A549 (cell line): ENCODE data around the gene DNMT1. TPM values are rescaled to one million over a fixed set of nuclear protein-coding genes. Genes with fewer than 3 reads are reported as not detected.
A peak's percentile ranks its signal among the peaks of the same experiment; 100 is the strongest.

ENCODE experiments used
- ATAC-seq, 2 experiments: fragments of 200-7000 bp in 1 of 2; fragments of >200 bp in 1 of 2; cut with Nextera tagmentation in 1 of 2; cut with Tn5 transposase in 1 of 2; 3 replicates each; pipeline versions ENCODE4 v1.8.0 to v1.9.1; 2018 to 2020; ENCODE audit warnings: mild to moderate bottlenecking in 1 of 2, moderate library complexity in 1 of 2
- CTCF ChIA-PET: fragments of 300-600 bp; sonication (Branson Sonifier 250); formaldehyde crosslinking; extraction: SDS; loops from one replicate; lab custom pipeline; 2021; ENCODE audit warnings: antibody characterized with exemption, inconsistent platforms; lab: Yijun Ruan, JAX
- POLR2A ChIA-PET: fragments of 350-600 bp; formaldehyde crosslinking; extraction: SDS; loops from one replicate; lab custom pipeline; 2021; ENCODE audit warnings: antibody characterized with exemption, inconsistent platforms; lab: Yijun Ruan, JAX
- DNase-seq, 2 experiments: peaks; one replicate each; pipeline versions ENCODE4 v3.0.0 to v3.0.0-alpha.2; 2011 to 2016; ENCODE audit warnings: low read depth in 1 of 2, low spot score in 1 of 2
- FAIRE-seq: peaks from 2 replicates; lab custom pipeline; 2011; peaks lifted over from hg19 to GRCh38; lab: Jason Lieb, UNC
- H3K27ac ChIP-seq, 2 experiments: fragments of >200 bp; sonication (Bioruptor Twin); formaldehyde crosslinking; 3 replicates each; pipeline ENCODE4 v1.5.1; 2016 to 2017
- H3K4me1 ChIP-seq: fragments of >200 bp; sonication (Bioruptor Twin); formaldehyde crosslinking; 3 replicates; pipeline ENCODE4 v1.6.1; 2016
- H3K4me2 ChIP-seq: fragments of >200 bp; sonication (Bioruptor Twin); formaldehyde crosslinking; 3 replicates; pipeline ENCODE4 v1.6.1; 2016
- H3K4me3 ChIP-seq: fragments of >200 bp; sonication (Bioruptor Twin); formaldehyde crosslinking; 3 replicates; pipeline ENCODE4 v1.5.1; 2016
- H3K9me3 ChIP-seq: fragments of >200 bp; sonication (Bioruptor Twin); formaldehyde crosslinking; 3 replicates; pipeline ENCODE4 v1.6.1; 2016
- CBX2 ChIP-seq: fragments of 200-600 bp; sonication (generic); IDR thresholded peaks from 2 replicates; pipeline ENCODE4 v1.6.1; 2016; ENCODE audit warnings: low read depth, mild to moderate bottlenecking, borderline replicate concordance
- CBX8 ChIP-seq: fragments of 200-600 bp; sonication (generic); IDR thresholded peaks from 2 replicates; pipeline ENCODE4 v1.6.1; 2016
- CHD4 ChIP-seq: fragments of 200-600 bp; sonication (generic); IDR thresholded peaks from 2 replicates; pipeline ENCODE4 v1.6.1; 2016; ENCODE audit warnings: antibody characterized with exemption, mild to moderate bottlenecking, borderline replicate concordance
- EP300 ChIP-seq, 2 experiments: fragments of >200 bp; sonication (Bioruptor Twin); formaldehyde crosslinking; IDR thresholded peaks; 2 replicates in 1 of 2; 3 replicates in 1 of 2; pipeline ENCODE4 v1.6.1; 2016 to 2017
- FOXS1 ChIP-seq: fragments of 250-450 bp; sonication (Bioruptor Pico); IDR thresholded peaks from 2 replicates; pipeline ENCODE4 v1.5.0; 2020; ENCODE audit warnings: mild to moderate bottlenecking, moderate library complexity
- JUN ChIP-seq, 2 experiments: fragments of >200 bp; sonication (Bioruptor Twin); formaldehyde crosslinking; IDR thresholded peaks; 2 replicates in 1 of 2; 3 replicates in 1 of 2; pipeline ENCODE4 v1.6.1; 2016 to 2017
- JUNB ChIP-seq: fragments of >200 bp; sonication (Bioruptor Twin); formaldehyde crosslinking; IDR thresholded peaks from 2 replicates; pipeline ENCODE4 v1.6.1; 2016
- NPAS2 ChIP-seq: fragments of 250-450 bp; sonication (Bioruptor Pico); IDR thresholded peaks from 2 replicates; pipeline ENCODE4 v1.8.0; 2022; ENCODE audit warnings: mild to moderate bottlenecking, moderate library complexity, borderline replicate concordance
- NR3C1 ChIP-seq: fragments of >200 bp; sonication (Bioruptor Twin); formaldehyde crosslinking; IDR thresholded peaks from 3 replicates; pipeline ENCODE4 v1.6.1; 2017
- POLR2A ChIP-seq: IDR thresholded peaks from 2 replicates; pipeline ENCODE4 v1.6.1; 2012; ENCODE audit warnings: mild to moderate bottlenecking, low read length
- POLR2AphosphoS2 ChIP-seq: conservative IDR thresholded peaks from 2 replicates; pipeline ENCODE4 v1.6.1; 2012; ENCODE audit warnings: low read length, improper control_type of control experiment, inconsistent platforms
- RAD21 ChIP-seq, 2 experiments: fragments of >200 bp in 1 of 2; sonication (Bioruptor Twin) in 1 of 2; formaldehyde crosslinking in 1 of 2; IDR thresholded peaks in 1 of 2; conservative IDR thresholded peaks in 1 of 2; 2 replicates in 1 of 2; 3 replicates in 1 of 2; pipeline ENCODE4 v1.6.1; 2012 to 2018; ENCODE audit warnings: inconsistent platforms in 1 of 2
- SMC3 ChIP-seq: fragments of >200 bp; sonication (Bioruptor Twin); formaldehyde crosslinking; IDR thresholded peaks from 3 replicates; pipeline ENCODE4 v1.6.1; 2018; ENCODE audit warnings: inconsistent platforms
- TP53 ChIP-seq: fragments of 250-450 bp; sonication (Bioruptor Pico); IDR thresholded peaks from 2 replicates; pipeline ENCODE4 v1.5.0; 2021; ENCODE audit warnings: mild to moderate bottlenecking, moderate library complexity
- ZFP36 ChIP-seq: fragments of 450-650 bp; IDR thresholded peaks from 2 replicates; pipeline ENCODE4 v1.6.1; 2014; ENCODE audit warnings: borderline replicate concordance; ENCODE audit not compliant: partially characterized antibody
- WGBS: methylation state at CpG from one replicate; pipeline ENCODE4 v1.1.6; 2017; ENCODE audit errors: missing lambda C conversion rate; 5-methylcytosine and 5-hydroxymethylcytosine counted together
- polyA plus RNA-seq, 4 experiments: library from polyadenylated mRNA; depleted of rRNA in 3 of 4; stranded (reverse); fragments of >200 nt; fragmentation: RNase III in 1 of 4; extraction: RNeasy Plus Mini Kit Qiagen cat#74134 plus additional on column Dnase treatment in 1 of 4; gene quantifications; 2 replicates in 3 of 4; 3 replicates in 1 of 4; pipeline ENCODE4 v1.2.3, GENCODE V29; 2011 to 2017
- TF ChIP-seq, protein P1 (sequence below): fragments of 200-600 bp; sonication (generic); IDR thresholded peaks from 2 replicates; pipeline ENCODE4 v1.6.1; 2016; ENCODE audit warnings: antibody characterized with exemption, mild to moderate bottlenecking, moderate library complexity
- TF ChIP-seq, protein P2 (sequence below): fragments of 150-350 bp; IDR thresholded peaks from 2 replicates; pipeline ENCODE4 v1.6.1; 2014; ENCODE audit warnings: low read depth, mild to moderate bottlenecking, low read length

Gene DNMT1
- polyA plus RNA-seq, 2 of the 4 experiments (the other 2 are of a cell fraction): 85.2 to 86.2 TPM

DNA sequence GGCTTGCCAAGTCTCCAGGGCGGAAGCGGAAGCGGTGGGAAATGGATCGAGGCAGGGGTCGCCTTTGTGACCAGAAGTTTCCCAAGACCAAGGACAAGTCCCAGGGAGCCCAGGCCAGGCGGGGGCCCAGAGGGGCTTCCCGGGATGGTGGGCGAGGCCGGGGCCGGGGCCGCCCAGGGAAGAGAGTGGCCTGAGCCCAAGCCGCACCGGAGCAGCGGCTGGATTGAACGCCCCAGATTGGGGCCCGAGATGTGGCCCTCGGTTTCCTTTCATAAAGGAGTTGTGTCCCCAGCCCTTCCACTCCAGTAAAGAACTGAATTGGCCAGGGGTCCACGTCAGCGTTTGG is 83.8 kb downstream of the DNMT1 start (continued):
- TF ChIP-seq JUNB (no peak), JUN (IDR thresholded peaks at IDR 0.05) (no peak)

DNA sequence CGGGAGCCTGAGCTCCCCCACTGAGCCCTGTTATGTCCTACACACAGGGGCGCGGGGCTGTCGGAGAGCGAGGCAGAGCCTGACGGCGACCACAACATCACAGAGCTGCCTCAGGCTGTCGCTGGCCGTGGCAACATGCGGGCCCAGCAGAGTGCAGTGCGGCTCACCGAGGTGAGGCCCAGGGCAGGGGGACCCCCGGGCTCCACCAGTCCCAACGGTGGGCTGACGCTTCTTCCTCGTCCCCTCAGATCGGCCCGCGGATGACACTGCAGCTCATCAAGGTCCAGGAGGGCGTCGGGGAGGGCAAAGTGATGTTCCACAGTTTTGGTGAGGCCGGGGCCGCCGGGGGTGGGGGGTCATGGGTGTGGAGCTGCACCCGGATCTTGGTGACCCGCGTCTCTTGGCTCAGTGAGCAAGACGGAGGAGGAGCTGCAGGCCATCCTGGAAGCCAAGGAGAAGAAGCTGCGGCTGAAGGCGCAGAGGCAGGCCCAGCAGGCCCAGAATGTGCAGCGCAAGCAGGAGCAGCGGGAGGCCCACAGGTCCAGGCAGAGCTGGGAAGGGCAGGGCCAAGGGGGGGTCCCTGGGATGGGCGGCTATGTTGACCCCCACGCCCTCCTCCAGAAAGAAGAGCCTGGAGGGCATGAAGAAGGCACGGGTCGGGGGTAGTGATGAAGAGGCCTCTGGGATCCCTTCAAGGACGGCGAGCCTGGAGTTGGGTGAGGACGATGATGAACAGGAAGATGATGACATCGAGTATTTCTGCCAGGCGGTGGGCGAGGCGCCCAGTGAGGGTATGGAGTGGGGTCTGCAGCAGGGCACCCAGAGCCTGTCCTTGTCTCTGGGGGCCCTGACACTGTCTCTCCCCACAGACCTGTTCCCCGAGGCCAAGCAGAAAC is 84.4 kb downstream of the DNMT1 start:
- Histone ChIP-seq H3K9me3 (no peaks in the 10 kb centered on the region), H3K4me2 (no peak overlapping the region), H3K4me1 (peaks cover 33% of the 10 kb centered on the region; the same call in 2 of the 3 replicates), H3K4me3 (no peak overlapping the region), H3K27ac (no peak overlapping the region)
- CTCF ChIA-PET: interaction anchor here (1.5 to 3.9 kb wide), 3 partner anchors 10 to 179 kb away, joined by 4 to 20 read pairs (median 16); partner anchors contain the start of gene EIF3G
- ATAC-seq: no peak
- DNase-seq: no peak
- no peak for FAIRE-seq
- TF ChIP-seq SMC3 (no peak), POLR2A (no peak)
- TF ChIP-seq, protein P1, sequence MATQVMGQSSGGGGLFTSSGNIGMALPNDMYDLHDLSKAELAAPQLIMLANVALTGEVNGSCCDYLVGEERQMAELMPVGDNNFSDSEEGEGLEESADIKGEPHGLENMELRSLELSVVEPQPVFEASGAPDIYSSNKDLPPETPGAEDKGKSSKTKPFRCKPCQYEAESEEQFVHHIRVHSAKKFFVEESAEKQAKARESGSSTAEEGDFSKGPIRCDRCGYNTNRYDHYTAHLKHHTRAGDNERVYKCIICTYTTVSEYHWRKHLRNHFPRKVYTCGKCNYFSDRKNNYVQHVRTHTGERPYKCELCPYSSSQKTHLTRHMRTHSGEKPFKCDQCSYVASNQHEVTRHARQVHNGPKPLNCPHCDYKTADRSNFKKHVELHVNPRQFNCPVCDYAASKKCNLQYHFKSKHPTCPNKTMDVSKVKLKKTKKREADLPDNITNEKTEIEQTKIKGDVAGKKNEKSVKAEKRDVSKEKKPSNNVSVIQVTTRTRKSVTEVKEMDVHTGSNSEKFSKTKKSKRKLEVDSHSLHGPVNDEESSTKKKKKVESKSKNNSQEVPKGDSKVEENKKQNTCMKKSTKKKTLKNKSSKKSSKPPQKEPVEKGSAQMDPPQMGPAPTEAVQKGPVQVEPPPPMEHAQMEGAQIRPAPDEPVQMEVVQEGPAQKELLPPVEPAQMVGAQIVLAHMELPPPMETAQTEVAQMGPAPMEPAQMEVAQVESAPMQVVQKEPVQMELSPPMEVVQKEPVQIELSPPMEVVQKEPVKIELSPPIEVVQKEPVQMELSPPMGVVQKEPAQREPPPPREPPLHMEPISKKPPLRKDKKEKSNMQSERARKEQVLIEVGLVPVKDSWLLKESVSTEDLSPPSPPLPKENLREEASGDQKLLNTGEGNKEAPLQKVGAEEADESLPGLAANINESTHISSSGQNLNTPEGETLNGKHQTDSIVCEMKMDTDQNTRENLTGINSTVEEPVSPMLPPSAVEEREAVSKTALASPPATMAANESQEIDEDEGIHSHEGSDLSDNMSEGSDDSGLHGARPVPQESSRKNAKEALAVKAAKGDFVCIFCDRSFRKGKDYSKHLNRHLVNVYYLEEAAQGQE: no peak
- WGBS: 86% methylated on average over 17 of the region's 44 CpGs
- POLR2A ChIA-PET: no interaction called here

DNA sequence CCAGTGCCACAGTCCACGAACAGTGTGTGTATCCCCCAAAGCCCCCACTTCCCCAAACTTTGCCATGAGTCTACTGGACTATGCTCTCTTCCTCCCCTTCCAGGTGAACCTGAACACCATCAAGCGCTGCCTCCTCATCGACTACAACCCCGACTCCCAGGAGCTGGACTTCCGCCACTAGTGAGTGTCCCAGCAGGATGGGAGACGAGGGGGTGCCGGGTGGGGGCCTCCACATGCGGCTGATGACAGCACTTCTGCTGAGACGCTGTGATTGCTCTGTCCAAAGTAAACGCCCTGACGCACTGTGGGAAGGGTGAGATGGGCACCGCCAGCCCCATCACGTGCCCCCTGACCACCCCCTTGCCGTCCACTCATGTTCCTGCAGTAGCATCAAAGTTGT is 85.2 kb downstream of the DNMT1 start:
- CTCF ChIA-PET: interaction anchor here (0.6 to 3.9 kb wide), 4 partner anchors 10 to 498 kb away, joined by 3 to 20 read pairs (median 10); partner anchors contain the start of gene EIF3G
- 95% methylated on average over 5 of the region's 14 CpGs for WGBS

DNA sequence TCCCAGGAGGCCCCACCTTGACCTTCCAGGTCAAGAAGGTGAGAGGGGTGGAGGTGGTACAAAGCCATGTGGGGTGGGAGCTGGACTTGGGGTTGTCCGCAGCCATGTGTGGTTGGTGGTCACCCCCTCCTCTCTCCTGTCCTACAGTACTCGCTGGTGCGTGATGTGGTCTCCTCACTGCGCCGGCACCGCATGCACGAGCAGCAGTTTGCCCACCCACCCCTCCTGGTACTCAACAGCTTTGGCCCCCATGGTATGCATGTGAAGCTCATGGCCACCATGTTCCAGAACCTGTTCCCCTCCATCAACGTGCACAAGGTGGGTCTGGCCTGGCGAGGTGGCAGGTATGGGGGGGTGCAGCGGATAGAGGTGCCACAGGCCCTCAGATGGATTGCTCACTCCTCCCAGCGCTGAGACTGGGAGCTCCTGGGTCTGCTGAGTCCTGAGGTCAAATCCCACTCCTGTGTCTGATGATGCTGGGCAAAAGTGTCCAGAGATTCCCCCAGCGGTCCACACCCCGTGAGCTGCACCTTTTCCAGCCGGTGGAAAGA is 86.9 kb downstream of the DNMT1 start:
- ChIA-PET CTCF (interaction anchor here (0.6 to 3.9 kb wide), 8 partner anchors 9 to 438 kb away, joined by 3 to 20 read pairs (median 8); partner anchors contain the start of gene EIF3G), POLR2A (interaction anchor here (1.1 to 2.4 kb wide), 2 partner anchors 9 to 12 kb away, joined by 3 to 6 read pairs; no protein-coding TSS in a partner anchor)
- DNase-seq: no peak
- TF ChIP-seq CBX8: no peak
- TF ChIP-seq TP53 (CRISPR knock-in tag): no peak
- TF ChIP-seq, protein P2, sequence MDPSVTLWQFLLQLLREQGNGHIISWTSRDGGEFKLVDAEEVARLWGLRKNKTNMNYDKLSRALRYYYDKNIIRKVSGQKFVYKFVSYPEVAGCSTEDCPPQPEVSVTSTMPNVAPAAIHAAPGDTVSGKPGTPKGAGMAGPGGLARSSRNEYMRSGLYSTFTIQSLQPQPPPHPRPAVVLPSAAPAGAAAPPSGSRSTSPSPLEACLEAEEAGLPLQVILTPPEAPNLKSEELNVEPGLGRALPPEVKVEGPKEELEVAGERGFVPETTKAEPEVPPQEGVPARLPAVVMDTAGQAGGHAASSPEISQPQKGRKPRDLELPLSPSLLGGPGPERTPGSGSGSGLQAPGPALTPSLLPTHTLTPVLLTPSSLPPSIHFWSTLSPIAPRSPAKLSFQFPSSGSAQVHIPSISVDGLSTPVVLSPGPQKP: no peak
- TF ChIP-seq CBX2: no peak
- TF ChIP-seq NR3C1: no peak
- TF ChIP-seq RAD21 (conservative IDR thresholded peaks at IDR 0.05 in 1 of 2, IDR thresholded peaks at IDR 0.05 in 1 of 2): no peak
- no peak for TF ChIP-seq FOXS1 (CRISPR knock-in tag)
- TF ChIP-seq EP300 (IDR thresholded peaks at IDR 0.05): no peak
- no peak for TF ChIP-seq POLR2AphosphoS2
- no peak for TF ChIP-seq CHD4
- Histone ChIP-seq H3K4me1 (peaks cover 32% of the 10 kb centered on the region; the same call in 2 of the 3 replicates), H3K4me3 (no peak overlapping the region; the same call in 2 of the 3 replicates), H3K9me3 (no peaks in the 10 kb centered on the region), H3K4me2 (peak overlapping the region; percentile 99), H3K27ac (peak overlapping the region in 1 of 2 experiments; percentile 99; a peak in 1 of 6 replicates)
- 96% methylated on average over 14 of the region's 14 CpGs for WGBS
- no peak for ATAC-seq
- FAIRE-seq: no peak

More for the DNA sequence above, 85.2 kb downstream of the DNMT1 start:
- POLR2A ChIA-PET: no interaction called here
- peaks cover 33% of the 10 kb centered on the region; the same call in 2 of the 3 replicates for H3K4me1 ChIP-seq
- no peak overlapping the region for H3K4me3 ChIP-seq
- H3K4me2 ChIP-seq: no peak overlapping the region
- TF ChIP-seq ZFP36: no peak
- TF ChIP-seq NPAS2 (CRISPR knock-in tag): no peak
- TF ChIP-seq, all 56 proteins: peak for 0
- H3K9me3 ChIP-seq: no peaks in the 10 kb centered on the region
- DNase-seq (no peak), ATAC-seq (no peak), FAIRE-seq (no peak)
- H3K27ac ChIP-seq: no peak overlapping the region
